GM21447 (cell line): ENCODE measurements around the gene SLC25A21.
"Not testable (repeated sequence)": the region's sequence is repeated elsewhere in the genome, so short reads cannot be mapped to it uniquely, and the experiment has no call there.

ENCODE experiments used
- ATAC-seq: cut with Tn5 transposase; IDR thresholded peaks from one replicate; pipeline ENCODE4 v1.9.1; 2021; ENCODE audit not compliant: unreplicated experiment

The SLC25A21 gene

DNA sequence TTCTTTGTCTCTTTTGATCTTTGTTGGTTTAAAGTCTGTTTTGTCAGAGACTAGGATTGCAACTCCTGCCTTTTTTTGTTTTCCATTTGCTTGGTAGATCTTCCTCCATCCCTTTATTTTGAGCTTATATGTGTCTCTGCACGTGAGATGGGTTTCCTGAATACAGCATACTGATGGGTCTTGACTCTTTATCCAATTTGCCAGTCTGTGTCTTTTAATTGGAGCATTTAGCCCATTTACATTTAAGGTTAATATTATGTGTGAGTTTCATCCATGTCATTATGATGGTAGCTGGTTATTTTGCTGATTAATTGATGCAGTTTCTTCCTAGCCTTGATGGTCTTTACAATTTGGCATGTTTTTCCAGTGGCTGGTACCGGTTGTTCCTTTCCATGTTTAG is 276.1 kb downstream of the SLC25A21 start:
- ATAC-seq: not testable (repeated sequence)

DNA sequence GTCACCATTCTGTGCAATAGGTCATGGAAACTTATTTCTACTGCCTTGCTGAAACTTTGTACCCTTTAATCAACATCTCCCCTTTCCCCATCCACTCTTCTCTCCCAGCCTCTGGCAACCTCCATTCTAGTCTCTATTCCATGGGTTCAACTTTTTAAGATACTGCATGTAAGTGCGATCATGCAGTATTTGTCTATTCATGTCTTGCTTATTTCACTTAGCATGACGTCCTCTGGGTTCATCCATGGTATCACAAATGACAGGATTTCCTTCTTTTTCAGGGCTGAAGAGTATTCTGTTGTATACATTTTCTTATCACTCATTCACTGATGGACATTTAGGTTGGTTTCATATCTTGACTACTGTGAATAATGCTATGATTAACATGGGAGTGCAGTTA is 288.4 kb downstream of the SLC25A21 start:
- no peak for ATAC-seq

DNA sequence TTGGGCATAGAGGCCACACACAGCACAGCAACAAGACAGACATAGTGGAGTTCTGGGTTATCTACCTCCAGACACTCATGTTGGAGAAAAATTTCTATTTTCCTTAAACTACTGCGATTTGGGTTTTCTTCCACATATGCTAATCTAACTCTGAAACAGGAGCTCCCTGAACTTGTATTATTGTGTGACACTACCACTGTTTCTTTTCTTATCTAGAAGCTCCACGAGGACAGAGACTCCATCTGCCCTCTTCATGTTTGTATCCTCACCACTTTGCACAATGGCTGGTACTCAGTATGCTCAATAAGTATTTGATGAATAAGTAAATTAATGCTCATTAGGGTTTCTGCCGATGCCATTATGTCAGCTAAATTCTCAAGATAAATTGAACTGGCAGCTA is 292.1 kb downstream of the SLC25A21 start:
- no peak for ATAC-seq

DNA sequence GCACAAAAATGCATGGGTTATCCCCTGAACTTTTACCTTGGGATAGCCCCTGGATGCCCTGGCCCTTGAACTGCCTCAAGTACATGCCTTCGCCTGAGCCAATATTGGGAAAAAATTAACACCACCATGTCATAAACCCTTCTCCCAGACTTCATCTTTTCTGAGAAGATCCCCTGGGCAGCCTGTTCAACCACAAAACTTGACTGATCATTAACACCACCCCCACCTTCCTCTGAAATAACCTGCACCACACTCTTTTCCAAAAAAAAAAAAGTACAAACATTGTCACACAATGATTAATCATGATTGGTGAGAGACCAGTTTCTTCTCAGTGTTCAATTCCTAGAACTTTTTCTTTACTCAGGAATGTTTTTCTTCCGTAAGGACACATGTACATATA is 292.8 kb downstream of the SLC25A21 start:
- no peak for ATAC-seq

DNA sequence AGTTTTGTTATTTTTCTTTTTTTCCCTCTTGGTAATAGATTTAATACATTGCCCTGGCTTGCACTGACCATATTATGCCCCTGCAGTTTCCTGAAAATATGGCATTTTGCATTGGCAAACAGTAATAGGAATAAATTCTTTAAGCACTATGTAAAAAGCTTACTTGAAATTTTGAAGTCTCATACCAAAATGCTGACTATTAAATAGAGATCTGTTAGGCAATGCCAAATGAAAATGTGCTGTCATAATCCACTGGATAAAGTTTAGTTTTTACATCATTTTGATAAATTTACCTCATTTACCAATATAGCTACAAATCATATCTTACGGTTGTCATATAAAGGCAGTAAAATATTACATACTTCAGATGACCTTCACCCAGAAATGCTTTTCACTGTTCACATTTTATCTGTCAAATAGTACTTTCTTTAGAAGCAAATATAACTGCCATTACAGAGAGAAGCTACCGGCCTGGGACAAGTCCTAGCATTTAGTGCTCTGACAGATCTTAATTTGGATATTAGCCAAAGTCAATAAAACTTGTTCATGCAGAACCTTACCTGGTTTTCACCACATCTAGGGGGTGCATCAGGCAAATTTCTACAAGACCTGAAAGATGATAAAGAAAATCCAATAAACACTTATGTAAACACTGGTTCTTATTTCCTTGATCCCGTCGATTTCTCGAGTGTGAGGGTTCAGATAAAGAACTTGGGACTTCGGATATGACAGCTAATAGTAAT is 297.8 kb downstream of the SLC25A21 start:
- no peak for ATAC-seq

DNA sequence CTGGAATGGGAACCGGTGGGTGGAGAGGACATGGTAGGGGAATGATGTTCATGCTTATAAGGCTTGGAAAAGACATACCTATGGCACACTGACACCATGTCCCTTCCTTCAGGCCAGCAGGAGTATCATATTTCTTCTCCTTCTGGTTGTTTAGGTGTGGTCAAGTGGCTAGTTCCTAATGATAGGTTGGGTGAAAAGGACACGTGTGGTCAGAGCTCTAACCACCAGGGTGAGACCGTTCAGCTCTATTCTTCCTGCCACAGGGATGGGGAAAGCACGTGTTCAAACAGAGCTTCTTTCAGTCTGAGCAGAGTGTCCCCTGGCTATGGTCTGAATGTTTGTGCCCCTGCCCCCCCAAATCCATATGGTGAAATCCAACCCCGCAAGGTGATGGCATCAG is 301.6 kb downstream of the SLC25A21 start:
- no peak for ATAC-seq

DNA sequence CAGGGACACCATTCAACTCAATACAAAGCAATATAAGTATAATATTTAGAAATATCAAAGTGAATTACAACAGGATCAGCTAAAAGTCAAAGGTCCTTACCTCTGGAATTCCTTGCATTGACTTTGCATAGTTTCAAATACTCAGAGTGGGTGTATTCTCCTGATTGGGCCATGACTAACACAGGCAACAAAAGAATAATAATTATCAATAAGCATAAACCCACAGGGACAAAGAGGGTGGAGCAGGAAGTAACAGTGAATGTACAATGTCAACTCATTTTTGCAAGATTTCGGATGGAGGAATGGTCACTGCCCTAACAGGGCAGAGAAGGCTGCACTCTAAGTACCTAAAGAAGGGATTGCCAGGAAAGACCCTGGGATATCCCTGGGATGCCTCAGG is 303.3 kb downstream of the SLC25A21 start:
- no peak for ATAC-seq

DNA sequence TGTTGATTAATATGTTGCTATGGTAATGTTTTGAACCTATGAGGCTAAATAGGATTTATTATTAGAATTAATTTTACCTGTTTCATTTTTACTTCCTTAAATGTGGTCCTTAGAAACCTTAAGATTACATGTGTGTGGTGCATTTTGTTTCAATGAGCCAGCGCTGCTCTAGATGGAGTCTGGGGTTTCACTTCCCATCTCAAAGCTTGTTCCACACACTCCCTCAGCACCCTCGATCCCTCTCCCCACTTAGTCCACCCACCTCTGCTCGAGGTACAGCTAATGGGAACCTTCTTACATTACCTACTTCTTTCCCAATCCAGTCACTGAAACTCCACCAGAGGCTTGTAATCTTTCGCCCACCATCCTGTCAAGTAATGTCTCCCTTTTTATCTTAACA is 305.5 kb downstream of the SLC25A21 start:
- no peak for ATAC-seq

DNA sequence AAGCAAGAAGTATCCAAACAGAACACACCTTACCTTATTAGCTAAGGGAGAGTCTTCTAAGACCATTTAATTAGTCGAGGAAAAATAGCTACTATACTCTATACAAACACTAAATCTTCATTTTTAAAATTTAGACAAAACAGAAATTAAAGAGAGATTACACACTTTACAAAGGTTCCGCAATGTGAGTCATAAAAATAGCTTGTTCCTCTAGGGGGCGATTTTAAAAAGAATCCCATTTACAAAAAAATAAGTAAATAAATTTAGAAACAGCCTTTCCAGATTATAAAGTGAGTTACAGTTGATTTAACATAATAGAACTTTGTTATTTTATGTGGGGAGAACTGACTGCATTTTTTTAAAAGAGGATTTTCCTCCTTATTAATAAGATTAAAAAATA is 309.1 kb downstream of the SLC25A21 start:
- no peak for ATAC-seq

DNA sequence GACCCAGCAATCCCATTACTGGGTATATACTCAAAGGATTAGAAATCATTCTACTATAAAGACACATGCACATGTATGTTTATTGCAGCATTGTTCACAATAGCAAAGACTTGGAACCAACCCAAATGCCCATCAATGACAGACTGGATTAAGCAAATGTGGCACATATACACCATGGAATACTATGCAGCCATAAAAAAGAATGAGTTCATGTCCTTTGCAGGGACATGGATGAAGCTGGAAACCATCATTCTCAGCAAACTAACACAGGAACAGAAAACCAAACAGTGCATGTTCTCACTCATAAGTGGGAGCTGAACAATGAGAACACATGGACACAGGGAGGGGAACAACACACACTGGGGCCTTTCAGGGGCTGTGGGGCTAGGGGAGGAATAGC is 310.2 kb downstream of the SLC25A21 start:
- not testable (repeated sequence) for ATAC-seq

DNA sequence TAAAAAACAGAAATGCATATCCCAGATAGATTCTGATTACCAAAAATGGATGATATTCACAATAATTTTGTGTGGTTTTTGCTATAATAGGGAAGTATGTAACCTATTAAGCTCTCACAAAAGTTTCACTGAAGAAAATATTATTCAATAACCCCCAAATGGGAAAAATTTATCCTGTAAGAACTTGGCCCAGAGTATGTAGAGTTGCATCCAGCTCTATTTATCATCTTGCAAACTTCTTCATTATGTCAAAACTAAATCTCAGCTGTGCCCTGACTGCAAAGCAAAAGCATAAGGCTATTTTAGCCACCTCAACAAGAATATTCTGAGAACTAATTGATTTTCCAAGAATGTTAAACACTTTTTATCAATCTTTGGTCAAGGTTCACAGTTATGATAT is 311.6 kb downstream of the SLC25A21 start:
- no peak for ATAC-seq

DNA sequence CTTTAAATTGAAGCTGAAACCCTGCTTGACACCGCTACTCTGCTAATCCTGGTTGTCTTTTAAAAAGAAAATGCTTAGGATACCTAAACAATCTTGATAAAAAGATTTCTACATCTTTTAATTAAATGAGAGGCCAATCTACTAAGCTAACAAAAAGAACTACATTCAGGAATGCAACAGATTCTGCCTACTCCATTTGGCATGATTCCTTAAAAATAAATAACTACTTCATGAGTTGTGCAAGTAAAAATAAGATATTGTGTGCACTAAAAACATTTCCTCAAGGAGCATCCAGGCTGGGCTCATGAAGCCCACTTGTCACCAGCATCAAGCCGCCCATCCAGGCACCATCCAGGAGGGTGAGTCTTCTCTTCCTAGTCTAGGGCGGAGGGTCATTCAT is 313.3 kb downstream of the SLC25A21 start:
- ATAC-seq: no peak

DNA sequence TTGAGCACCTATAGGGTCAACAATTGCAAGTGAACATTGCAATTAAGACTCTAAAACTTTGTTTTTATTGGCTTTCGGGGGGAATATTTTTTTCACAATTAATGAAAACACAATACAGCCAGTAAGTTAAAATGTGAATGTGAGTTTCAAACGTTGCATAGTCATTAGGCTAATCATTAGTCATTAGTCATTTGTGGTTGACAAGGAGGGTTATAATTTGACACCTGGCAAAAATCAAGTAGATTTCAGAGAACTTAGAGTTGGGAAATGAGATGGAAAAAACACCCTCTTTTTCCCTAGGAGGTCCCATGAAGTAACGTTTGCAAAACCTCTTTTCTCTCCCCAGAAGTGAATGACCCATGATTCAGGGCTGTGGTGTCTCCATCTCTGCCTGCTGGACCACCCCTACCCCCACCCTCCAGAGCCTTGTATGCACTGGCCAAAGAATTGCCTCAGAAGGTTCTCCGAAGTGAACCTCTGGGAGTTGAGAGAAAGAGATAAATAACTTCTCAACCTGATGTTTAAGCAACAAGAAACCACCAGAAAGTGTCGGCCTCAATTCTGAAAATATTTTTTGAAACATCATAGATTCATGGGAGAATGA is 314.5 kb downstream of the SLC25A21 start:
- no peak for ATAC-seq

DNA sequence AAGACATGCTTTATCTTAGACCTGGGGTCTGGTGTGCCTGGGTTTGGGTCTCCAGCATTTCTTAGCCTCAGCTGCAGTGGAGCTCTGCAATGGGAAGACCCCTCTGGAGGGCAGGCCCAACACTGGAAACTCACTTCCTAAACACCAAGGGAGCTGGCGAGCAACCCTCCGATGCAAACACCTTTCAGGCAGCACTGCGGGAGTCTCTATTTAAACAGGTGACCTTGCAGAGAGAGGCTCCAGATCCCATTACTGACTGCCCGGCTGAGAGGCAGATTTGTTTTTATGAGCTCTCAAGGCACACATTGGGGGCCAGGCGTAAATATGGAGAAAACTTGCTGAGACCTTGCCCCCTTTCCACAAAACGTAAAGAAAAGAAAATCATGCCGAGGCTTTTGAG is 315.3 kb downstream of the SLC25A21 start:
- no peak for ATAC-seq

DNA sequence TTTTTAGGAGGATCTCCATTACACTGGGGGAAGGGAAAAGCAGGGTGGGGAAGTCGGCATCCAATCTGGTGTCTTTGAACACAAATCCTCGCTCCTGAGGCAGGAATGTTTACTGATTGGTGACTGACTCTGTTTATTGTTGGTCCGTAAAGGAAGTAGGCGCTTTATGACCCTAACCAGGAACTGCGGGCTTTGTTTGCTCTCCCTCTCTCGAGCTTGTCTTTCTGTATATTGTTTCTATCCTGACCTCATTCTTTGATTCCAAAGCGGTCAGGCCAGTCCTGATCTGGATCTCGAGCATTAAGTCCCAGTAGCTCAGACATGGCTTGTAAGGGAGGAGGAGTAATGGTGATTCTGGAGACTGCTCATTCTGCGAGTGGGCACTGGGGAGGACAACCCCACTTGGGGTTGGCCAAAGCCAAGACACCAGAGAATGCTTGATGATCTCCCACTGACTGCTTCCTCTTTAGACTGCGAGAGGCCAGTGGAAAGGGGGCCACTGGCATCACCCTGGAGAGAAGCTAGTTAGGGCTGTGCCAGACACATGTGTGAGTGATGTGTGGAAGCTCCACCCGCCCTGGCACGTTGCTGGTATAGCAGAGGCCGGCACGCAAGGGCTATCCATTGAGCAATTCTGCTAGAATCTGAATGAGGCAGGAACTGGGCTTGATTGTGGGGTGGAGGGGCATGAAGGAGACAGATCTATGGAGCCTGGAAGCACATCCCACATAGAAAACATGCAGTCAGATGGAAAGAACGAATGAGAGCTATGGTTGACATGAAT is 316.1 kb downstream of the SLC25A21 start:
- ATAC-seq: no peak

DNA sequence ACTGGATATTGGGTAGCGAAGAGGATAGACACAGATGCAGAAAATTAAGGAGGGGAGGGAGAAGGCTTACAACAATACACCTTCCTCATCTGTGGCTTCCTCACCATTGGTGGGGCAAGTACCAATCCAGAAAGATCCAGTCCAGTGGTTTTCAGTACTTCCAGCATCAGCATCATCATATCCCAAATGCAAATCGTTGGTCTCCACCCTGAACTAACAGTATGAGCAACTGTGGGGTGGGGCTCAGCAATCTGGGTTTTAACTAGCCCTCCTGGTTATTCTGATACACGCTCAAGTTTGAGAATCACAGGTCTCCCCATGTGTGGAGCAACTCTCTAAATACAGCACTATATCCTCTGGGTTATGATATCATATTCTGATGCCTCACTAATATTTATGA is 317.0 kb downstream of the SLC25A21 start:
- no peak for ATAC-seq

DNA sequence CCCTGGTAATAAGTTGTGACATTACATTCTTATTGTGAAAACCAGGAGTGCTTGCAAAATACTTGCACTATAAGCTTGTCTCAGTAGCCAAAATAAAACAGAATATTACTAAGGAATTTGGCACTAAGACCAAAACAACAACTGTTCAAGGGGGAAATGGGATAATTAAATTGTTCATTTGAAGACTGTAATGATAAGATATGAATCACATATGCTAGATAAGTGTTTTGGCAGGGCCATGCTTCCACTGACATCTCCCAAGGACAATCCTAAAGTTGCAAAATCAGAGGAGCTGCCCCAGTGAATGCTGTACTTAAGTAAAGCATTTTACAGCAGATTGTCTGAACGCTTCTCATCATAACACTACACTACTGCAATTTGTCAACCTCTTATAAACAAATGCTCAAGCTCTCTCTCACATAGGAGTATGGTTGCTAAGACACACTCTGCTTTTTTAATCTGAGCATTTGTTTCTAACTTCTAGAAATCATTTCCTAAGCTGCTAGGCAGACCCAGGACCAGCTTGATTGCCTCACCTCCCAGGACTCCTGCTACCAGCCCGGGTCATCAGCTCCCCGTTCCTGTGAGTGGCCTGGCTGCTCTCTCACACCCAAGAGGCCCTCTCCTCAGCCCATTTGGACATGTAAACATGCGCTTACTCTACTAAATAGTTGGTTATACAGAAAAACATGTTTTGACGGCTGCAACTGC is 319.3 kb downstream of the SLC25A21 start:
- no peak for ATAC-seq

DNA sequence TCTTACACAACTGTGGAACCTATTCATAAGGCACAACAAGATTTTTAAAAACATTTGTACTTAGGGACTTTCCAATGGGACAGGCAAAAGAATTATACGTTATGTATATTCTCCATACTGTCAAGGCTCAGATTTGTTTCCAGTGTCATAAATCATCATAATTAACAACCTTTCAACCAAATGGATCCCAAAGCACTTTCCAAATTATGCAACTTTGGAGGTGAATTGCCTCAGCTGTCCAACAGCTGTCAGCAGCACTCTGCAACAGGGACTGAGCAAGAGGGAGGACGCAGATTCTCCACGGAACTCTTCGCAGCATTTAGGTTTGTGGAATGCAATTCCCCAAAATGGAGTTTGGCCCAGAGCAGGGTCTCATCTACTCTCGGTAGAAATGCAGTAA is 324.2 kb downstream of the SLC25A21 start:
- ATAC-seq: no peak

DNA sequence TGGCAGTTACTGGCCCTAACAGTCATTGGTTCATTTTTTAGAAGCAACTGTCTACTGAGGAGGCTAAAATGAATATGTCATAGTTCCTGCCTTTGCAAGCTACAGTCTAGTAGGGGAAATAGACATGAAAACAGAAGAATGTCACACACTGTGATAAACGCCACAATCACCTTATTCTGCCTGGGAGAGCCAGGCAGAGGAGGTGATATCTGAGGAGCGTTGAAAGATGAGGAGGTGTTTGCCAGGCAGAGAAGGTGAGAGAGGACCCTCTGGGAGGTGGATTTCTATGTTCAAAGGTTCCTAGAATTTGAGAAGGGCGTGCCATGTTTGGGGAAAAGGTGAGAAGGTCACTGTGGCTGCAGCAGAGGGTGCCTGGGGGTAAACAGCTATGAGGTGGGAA is 325.0 kb downstream of the SLC25A21 start:
- no peak for ATAC-seq

DNA sequence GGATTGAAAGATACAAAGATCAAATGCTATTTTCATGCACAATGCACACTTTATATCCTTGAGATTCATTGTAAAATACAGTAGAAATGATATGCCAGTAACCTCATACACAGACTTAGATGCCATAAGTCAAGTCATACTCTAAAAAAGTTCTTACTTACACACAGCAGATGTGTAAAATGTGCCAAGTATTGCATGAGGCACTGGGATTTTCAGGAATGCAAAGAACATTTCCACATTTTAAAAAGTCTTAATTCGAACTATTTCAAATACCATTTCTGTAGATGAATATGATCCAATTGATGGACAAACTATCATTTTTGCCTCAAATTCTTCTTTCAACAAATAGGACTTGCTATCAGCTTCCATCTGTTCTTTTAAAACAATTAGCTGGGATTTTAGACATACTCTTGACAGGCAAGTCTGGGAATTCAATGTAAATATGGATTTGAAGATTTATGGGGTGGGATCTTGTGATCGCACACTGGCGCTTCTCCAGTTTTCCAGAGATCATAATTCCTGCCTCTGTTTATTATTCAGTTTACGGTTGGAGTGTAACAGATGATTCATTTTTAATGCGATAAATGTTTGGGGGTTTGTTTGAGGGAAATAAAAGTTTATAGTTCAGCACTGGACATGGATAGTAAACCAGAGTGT is 326.9 kb downstream of the SLC25A21 start:
- ATAC-seq: no peak
